Endothelial cell of umbilical vein (primary cell): ENCODE data around the gene NRAS. TPM values are rescaled to one million over a fixed set of nuclear protein-coding genes. Genes with fewer than 3 reads are reported as not detected.

Source experiments
- BruUV-seq: library from RNA; stranded (reverse); fragments of 400-500 nt; replicated peaks from 2 replicates; lab custom pipeline; 2021; lab: Mats Ljungman, UMichigan
- CTCF ChIA-PET: fragments of 300-600, 350-600 bp; sonication (Branson Sonifier 250); formaldehyde crosslinking; loops from one replicate; lab custom pipeline; 2021; ENCODE audit warnings: antibody characterized with exemption, inconsistent platforms; lab: Charles Lee
- POLR2A ChIA-PET: fragments of 300-600, 350-600 bp; sonication (Branson Sonifier 250); formaldehyde crosslinking; loops from one replicate; lab custom pipeline; 2021; ENCODE audit warnings: antibody characterized with exemption, inconsistent platforms; lab: Charles Lee
- DNase-seq: peaks from one replicate; pipeline ENCODE4 v3.0.0-alpha.2; 2011; ENCODE audit warnings: low read depth, low spot score
- FAIRE-seq: peaks from 2 replicates; lab custom pipeline; 2011; peaks lifted over from hg19 to GRCh38; lab: Jason Lieb, UNC
- H2AFZ ChIP-seq: 2 replicates; pipeline ENCODE4 v1.6.0; 2012; ENCODE audit warnings: low read depth, low read length, control low read depth, inconsistent platforms
- H3K27ac ChIP-seq: 2 replicates; pipeline ENCODE4 v1.5.1; 2011; ENCODE audit warnings: low read depth, mild to moderate bottlenecking, control low read depth, low read length, moderate library complexity; ENCODE audit not compliant: insufficient read depth
- H3K27me3 ChIP-seq, 2 experiments: 2 replicates each; pipeline versions ENCODE4 v1.6.0 to v1.6.1; 2011; ENCODE audit warnings: low read length in 2 of 2, mixed read lengths in 1 of 2; ENCODE audit not compliant: control insufficient read depth in 2 of 2, insufficient read depth in 2 of 2
- H3K36me3 ChIP-seq, 2 experiments: 2 replicates in 1 of 2; 3 replicates in 1 of 2; pipeline ENCODE4 v1.5.1; 2011; ENCODE audit warnings: low read length in 2 of 2, mild to moderate bottlenecking in 1 of 2, moderate library complexity in 1 of 2; ENCODE audit not compliant: control insufficient read depth in 2 of 2, insufficient read depth in 2 of 2; ENCODE audit errors: extremely low read depth in 1 of 2
- H3K4me1 ChIP-seq: 3 replicates; pipeline ENCODE4 v1.5.1; 2011; ENCODE audit warnings: mild to moderate bottlenecking, low read length; ENCODE audit not compliant: control insufficient read depth, insufficient read depth; ENCODE audit errors: extremely low read depth
- H3K4me2 ChIP-seq: 2 replicates; pipeline ENCODE4 v1.6.1; 2011; ENCODE audit warnings: low read length, control low read depth, mixed read lengths; ENCODE audit not compliant: insufficient read depth
- H3K4me3 ChIP-seq, 3 experiments: fragments of 200-600 bp in 1 of 3; sonication (generic), shearing (Covaris generic) in 1 of 3; replicated peaks in 1 of 3; 2 replicates each; pipeline ENCODE4 v1.5.1; 2011 to 2016; ENCODE audit warnings: control low read depth in 3 of 3, low read length in 3 of 3, mild to moderate bottlenecking in 2 of 3, inconsistent platforms in 1 of 3, low read depth in 1 of 3, moderate library complexity in 1 of 3; ENCODE audit not compliant: insufficient read depth in 1 of 3
- H3K79me2 ChIP-seq: 2 replicates; pipeline ENCODE4 v1.6.0; 2012; ENCODE audit warnings: low read length, inconsistent platforms; ENCODE audit not compliant: control insufficient read depth, insufficient read depth
- H3K9ac ChIP-seq: replicated peaks from 2 replicates; pipeline ENCODE3; 2011; ENCODE audit warnings: low read length, control low read depth; ENCODE audit not compliant: insufficient read depth; ENCODE audit errors: extremely low read depth
- H3K9me1 ChIP-seq: replicated peaks from 3 replicates; pipeline ENCODE4 v1.6.0; 2011; ENCODE audit warnings: mild to moderate bottlenecking, low read length; ENCODE audit not compliant: control insufficient read depth, insufficient read depth; ENCODE audit errors: extremely low read depth
- H3K9me3 ChIP-seq: replicated peaks from 2 replicates; pipeline ENCODE4 v1.5.1; 2012; ENCODE audit warnings: low read length, inconsistent platforms; ENCODE audit not compliant: control insufficient read depth, insufficient read depth
- H4K20me1 ChIP-seq: replicated peaks from 2 replicates; pipeline ENCODE3; 2011; ENCODE audit warnings: mild to moderate bottlenecking, low read length; ENCODE audit not compliant: control insufficient read depth, insufficient read depth; ENCODE audit errors: extremely low read depth
- FOS ChIP-seq: IDR thresholded peaks from 2 replicates; pipeline ENCODE4 v1.6.1; 2011; ENCODE audit warnings: mild to moderate bottlenecking, low read length, moderate library complexity, borderline replicate concordance; ENCODE audit not compliant: insufficient read depth
- GATA2 ChIP-seq: IDR thresholded peaks from 2 replicates; pipeline ENCODE4 v1.7.0; 2011; ENCODE audit warnings: low read depth, mild to moderate bottlenecking, moderate library complexity, mixed read lengths, low read length; ENCODE audit not compliant: insufficient read length, insufficient read depth
- MYC ChIP-seq: IDR thresholded peaks from one replicate; pipeline ENCODE4 v1.6.1; 2011; ENCODE audit warnings: mild to moderate bottlenecking, low read depth, low read length
- dilution Hi-C: fragments of 300-500 bp; cut with MboI; formaldehyde crosslinking; loops from one replicate; pipeline ENCODE4 v1.15.0; 2019; ENCODE audit warnings: low sequenced_read_pairs; ENCODE audit not compliant: extremely low pct_ligation_motif_present
- intact Hi-C: fragments of 100-400 bp; cut with micrococcal nuclease; formaldehyde crosslinking; loops from one replicate; pipeline ENCODE4 v1.10.0; 2022
- polyA plus RNA-seq, 4 experiments: library from polyadenylated mRNA; depleted of rRNA in 3 of 4; stranded (reverse) in 3 of 4; unstranded in 1 of 4; fragments of >200 nt; gene quantifications; 2 replicates each; pipeline versions ENCODE4 v1.2.1 to v1.2.3, GENCODE V29; 2011 to 2012; ENCODE audit warnings: missing spikeins in 1 of 4
- total RNA-seq: library from RNA; stranded (reverse); gene quantifications from 2 replicates; pipeline ENCODE4 v1.2.3, GENCODE V29; 2021

Gene NRAS
- total and polyA plus RNA-seq, 2 donors (not counting 3 experiments of a cell fraction or from before 2014, with no cell fraction given): 29.4 to 76.5 TPM

DNA sequence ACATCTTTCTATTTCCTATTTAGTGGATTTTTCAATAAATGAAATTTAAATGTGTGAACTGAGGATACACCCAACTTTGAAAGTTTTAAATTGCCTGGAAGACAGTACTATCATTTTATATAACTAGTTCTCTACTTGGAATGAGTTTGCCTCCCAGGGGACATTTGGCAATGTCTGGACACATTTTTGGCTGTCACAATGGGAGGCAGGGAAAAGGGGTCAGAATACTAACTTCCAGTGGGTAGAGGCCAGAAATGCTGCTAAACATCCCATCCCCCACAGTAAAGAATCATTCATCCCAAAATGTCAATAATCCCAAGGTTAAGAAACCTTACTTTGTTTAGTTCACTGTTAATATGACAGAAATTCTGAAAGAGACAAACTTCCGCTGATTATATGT is 13.2 kb upstream of the NRAS start:
- TF ChIP-seq GATA2: no peak
- ChIA-PET CTCF (no interaction called here), POLR2A (no interaction called here)
- intact Hi-C loops (no loop called here), dilution Hi-C loops (no loop called here)
- Histone ChIP-seq H3K79me2 (peaks cover 25% of the 10 kb centered on the region), H3K4me2 (no peak overlapping the region), H2AFZ (no peak overlapping the region), H3K9me3 (no peaks in the 10 kb centered on the region), H3K27ac (no peak overlapping the region), H3K4me1 (no peaks in the 10 kb centered on the region), H4K20me1 (peaks cover 8% of the 10 kb centered on the region), H3K4me3 (no peak overlapping the region), H3K9ac (no peak overlapping the region), H3K36me3 (peaks cover 27 to 58% of the 10 kb centered on the region in 2 experiments), H3K27me3 (no peaks in the 10 kb centered on the region), H3K9me1 (no peaks in the 10 kb centered on the region)
- no peak for DNase-seq
- no TSS peak for BruUV-seq
- no peak for FAIRE-seq

DNA sequence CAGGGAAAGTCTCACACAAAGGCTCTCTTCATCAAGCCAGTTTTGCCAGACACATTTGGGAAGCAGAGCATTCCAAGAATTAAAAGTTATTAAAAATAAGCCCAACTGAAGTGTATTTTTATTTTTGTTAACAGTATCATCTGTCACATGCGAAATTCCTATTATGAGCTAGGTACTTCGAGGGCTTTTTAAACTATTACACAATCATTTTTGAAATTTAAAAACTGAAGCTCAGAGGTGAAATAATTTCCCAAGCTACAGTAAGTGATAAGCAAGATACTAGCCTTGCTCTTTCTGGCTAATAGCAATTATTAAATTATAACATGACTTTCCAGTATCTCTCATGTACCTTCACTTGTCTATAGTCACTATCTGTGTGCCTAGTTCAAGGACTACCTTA is 12.0 kb upstream of the NRAS start:
- intact Hi-C loops (no loop called here), dilution Hi-C loops (no loop called here)
- Histone ChIP-seq H3K4me1 (no peaks in the 10 kb centered on the region), H3K79me2 (peaks cover 25% of the 10 kb centered on the region), H3K36me3 (peaks cover 30 to 50% of the 10 kb centered on the region in 2 experiments), H3K27ac (no peak overlapping the region), H3K4me3 (no peak overlapping the region), H3K27me3 (no peaks in the 10 kb centered on the region), H4K20me1 (peaks cover 5% of the 10 kb centered on the region), H3K9me3 (no peaks in the 10 kb centered on the region), H3K9me1 (no peaks in the 10 kb centered on the region), H2AFZ (no peak overlapping the region), H3K4me2 (no peak overlapping the region), H3K9ac (no peak overlapping the region)
- TF ChIP-seq MYC (no peak), GATA2 (no peak), FOS (no peak)
- FAIRE-seq (no peak), DNase-seq (no peak)
- ChIA-PET POLR2A (no interaction called here), CTCF (no interaction called here)
- no TSS peak for BruUV-seq
